Stimulated activated CD8-positive, alpha-beta memory T cell treated with anti-CD3 and anti-CD28 coated beads, Interleukin-7, amount 100 ng/mL, for 4 hours (primary cell): Measurements from ENCODE around the gene PRSS22.

Experiments
- DNase-seq, 2 donors: peaks; one replicate each; pipeline ENCODE4 v3.0.0-alpha.2; 2020; ENCODE audit warnings: low read depth in 2 of 2

Gene PRSS22

GRCh38 chr16:2881783-2882649 lies 24.0 kb upstream of the PRSS22 start:
- DNase-seq: no peak

GRCh38 chr16:2879854-2880508 lies 22.0 kb upstream of the PRSS22 start:
- DNase-seq: no peak

- peak; percentile 25 to 56 for DNase-seq
Observed at GRCh38 chr16:2874912-2875362, 17.0 kb upstream of the PRSS22 start.

DNA sequence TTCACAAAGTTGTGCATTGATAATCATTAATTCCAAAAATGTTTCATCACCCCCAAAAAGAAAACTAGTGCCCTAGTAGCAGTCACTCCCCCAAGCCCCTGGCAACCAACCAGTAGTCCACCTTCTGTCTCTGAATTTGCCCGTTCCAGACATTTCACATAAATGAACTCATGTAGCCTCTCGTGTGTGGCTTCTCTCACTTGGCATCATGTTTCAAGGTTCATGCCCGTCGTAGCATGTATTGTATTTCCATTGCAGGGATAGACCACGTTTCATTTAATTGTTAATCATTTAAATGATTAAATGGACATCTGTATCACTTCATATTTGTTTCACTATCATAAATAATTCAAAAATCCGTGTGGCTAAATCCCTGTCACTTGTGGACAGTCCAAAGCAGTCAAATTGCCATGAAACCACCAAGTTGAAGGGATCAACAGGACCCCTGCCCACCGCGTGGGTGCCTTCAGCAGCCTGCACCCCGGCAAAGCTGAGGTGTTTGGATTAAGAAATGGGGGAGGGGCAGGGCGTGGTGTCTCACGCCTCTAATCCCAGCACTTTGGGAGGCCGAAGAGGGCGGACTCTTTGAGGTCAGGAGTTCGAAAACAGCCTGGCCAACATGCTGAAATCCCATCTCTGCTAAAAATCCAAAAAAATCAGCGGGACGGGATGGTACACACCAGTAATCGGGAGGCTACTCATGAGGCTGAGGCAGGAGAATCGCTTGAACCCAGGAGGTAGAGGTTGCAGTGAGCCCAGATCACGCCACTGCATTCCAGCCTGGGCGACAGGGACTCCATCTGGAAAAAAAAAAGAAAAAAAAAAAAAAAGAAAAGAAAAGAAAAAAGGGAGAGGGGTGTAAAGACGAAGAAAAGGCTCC lies 16.3 kb upstream of the PRSS22 start:
- no peak for DNase-seq

DNA sequence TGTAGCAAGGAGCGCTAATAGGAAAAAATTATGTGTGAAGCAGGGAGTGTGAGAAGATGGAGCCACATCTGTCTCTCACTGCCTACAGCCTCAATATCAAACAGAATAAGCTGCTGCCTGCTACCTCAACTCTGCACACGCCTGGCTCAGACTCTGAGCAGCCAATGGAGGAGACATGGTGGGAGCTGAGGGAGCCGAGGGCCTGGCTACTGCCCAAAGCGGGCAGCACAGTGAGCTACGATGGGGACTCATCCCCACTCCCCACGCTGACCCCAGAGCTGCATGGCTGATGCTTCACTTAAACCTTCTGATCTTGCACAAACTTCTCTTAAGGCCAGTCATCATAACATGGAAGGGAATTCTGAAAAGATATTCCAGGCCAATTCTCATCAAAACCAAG lies 14.0 kb upstream of the PRSS22 start:
- no peak for DNase-seq

- peak; percentile 85 to 89 for DNase-seq
Observed at GRCh38 chr16:2867987-2868789, 10.2 kb upstream of the PRSS22 start.

GRCh38 chr16:2867661-2867986 lies 9.7 kb upstream of the PRSS22 start:
- DNase-seq: no peak

- DNase-seq: no peak
Observed at GRCh38 chr16:2866431-2866830, 8.5 kb upstream of the PRSS22 start.

DNA sequence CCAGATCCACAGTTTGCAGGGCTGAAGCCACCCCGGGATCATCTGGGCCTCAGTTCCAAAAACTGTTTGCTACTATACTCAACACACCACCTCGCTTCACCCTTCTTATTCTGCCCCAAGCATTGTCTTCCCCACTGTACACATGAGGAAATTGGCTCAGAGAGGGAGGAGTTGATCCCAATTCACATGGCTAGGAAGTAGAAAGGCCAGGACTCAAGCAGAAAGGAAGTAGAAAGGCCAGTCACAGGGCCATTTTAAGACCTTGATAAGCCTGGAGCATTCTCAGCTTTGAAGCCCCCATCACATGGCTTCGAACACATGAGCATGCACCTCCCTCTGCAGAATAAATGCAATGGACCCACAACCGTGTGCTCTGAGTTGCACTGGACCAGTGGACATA lies 7.7 kb upstream of the PRSS22 start:
- DNase-seq: no peak

DNA sequence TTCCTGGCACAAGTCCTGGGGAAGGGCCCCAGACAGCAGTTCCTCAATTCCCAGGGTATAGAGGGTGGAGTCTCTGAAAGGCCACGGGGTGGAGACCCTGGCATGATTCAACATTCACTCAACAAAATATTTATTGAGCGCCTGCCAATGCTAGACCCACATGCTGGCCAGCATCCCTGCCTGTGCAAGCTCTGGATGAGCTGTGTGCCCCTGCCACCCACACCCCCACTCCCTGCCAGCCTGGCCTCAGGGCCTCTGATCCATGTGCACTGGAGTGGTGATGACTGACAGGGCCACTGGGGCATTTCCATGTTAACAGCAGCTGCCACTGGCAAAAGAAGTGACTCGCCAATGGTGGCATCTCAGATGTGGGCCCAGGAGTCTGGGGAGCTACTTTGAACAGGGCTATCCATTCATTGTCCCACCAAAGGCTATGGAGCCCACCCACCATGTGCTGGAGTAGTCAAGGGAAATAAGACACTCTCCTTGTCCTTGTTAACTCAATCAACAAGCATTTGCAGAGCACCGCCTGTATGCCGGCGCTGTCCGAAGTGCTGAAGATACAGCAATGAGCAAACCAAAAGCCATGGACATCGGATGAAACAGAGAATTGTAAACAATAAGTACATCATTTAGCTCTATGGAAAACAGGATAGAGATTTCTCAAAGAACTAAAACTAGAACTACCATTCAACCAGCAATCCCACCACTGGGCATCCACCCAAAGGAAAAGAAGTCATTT lies 3.0 kb upstream of the PRSS22 start:
- no peak for DNase-seq

DNA sequence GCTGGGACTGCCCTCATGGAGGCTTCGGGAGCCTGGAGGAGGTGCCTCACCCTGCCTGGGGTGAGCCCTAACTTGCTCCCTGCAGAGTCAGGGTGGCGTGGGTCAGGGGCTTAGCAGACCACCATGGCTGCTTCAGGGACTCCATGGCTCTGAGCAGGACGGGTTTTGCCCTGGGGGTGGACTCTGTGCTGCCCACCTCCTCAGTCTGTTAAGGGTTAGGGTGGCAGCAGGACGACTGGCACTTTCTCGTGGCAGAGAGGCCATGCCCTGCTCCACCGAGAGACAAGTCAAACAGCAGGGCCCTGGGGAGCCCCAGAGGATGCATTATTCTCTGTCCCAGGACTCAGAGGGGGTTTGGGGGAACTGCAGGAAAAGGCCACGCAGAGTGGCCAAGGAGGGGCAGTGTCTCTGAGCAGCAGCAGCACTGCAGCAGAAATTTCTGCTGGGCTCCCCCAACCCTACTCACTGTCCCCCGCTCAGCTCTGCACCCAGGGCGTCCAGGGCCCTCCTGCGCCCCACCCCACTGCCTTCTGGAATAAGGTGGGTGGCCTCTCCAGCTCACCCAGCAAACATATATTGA lies 1.8 kb upstream of the PRSS22 start:
- no peak for DNase-seq

- DNase-seq: no peak
Observed at GRCh38 chr16:2858245-2859025, 465 bp upstream of the PRSS22 start.

DNA sequence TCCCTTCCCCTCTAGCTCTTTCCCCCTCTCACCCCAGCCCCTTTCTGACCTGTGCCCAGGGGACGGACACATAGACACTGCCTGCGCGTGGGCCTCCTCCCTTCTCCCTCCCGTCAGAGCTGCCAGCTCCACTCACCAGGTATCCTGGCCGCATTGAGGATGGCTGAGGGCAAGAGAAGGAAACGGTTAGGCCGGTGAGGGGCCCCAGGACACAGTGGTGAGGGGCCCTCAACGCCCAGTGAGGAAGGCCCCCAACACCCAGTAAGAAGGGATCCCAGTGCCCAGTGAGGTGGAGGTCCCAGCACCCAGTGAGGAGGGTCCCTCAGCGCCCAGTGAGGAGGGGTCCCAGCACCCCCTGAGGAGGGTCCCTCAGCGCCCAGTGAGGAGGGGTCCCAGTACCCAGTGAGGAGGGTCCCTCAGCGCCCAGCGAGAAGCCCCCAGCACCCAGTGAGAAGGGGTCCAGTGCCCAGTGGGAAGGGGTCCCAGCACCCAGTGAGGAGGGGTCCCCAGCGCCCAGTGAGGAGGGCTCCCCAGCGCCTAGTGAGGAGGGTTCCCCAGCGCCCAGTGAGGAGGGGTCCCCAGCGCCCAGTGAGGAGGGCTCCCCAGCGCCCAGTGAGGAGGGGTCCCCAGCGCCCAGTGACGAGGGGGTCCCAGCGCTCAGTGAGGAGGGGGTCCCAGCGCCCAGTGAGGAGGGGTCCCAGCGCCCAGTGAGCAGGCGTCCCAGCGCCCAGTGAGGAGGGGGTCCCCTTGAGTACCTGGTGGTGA lies 1.1 kb downstream of the PRSS22 start:
- DNase-seq: no peak

DNA sequence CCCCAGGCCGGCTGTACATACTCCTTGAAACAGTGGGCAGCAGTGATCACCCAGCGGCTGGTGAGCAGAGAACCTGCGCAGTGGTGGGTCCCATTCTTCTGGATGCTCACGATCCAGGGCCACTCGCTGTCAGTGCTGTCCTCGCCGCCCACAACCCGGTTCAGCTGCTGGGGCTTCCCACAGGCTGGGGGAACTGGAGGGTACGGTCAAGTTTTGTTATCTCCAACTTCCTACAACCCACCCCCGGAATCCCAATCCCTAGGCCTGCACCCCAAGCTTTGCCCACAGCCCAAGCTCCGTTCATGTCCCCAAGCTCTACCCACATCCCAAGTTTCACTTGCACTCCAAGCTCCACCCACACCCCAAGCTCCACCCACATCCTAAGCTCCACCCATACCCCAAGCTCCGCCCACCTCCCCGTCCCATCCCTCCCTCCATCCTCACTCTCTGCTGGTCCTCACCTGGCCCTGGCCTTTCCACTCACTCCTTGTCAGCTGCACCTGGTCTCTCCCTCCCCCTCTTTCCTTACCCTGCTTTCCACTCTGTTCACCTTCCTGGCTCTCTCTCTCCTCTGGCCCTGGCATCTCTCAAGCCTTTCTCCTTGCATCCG lies 1.8 kb downstream of the PRSS22 start:
- no peak for DNase-seq

GRCh38 chr16:2855536-2855935 lies 2.4 kb downstream of the PRSS22 start:
- DNase-seq: no peak

DNA sequence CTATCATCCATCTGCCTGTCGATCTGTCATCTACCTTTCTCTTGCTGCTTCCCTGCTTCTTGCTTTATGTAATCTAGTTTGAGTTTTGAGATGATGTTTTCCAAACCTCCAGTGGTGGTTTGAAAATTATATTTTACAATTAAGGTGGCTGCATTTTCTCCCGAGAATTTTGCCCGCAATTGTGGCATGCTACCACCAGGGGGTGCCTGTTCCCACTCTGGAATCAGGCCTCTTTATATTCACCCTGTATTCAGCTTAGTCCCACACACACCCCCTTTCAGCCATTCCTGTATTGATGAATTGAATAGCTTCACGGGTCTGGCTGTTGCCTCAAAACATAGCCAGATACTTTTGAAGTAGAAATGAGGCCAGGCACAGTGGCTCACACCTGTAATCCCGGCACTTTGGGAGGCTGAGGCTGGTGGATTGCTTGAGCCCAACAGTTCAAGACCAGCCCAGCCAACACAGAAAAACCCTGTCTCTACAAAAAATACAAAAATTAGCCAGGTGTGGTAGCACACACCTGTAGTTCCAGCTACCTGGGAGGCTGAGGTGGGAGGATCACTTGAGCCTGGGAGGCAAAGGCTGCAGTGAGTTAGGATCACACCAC lies 3.2 kb downstream of the PRSS22 start:
- DNase-seq: no peak

DNA sequence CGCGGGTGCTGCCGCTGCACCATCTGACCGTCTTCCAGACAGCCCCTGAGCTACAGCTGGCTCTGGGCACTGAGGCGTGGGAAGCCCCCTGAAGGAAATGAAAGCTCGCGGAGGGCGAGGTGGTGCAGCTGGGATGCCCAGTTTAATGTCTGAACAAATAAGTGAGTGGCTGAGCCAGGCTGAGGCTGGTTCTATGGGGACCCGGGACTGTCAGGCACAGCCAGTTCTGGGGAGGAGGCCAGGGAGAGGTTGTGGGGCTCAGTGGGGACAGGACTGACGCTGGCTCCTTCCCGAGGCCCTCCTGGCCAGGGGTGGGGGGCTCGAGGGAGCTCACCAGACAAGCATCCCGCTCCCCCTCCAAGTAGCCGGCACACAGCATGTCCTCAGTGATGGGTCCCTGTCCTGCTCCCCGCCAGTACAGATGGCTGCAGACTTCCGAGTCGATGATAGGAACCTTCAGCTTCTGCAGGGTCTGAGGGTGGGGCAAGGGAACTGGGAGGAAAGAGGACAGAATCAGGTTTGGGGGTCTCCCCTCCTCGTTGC lies 4.4 kb downstream of the PRSS22 start:
- no peak for DNase-seq
